Measurements from ENCODE around the gene GNAI2. TPM values are rescaled to one million over a fixed set of nuclear protein-coding genes. Genes with fewer than 3 reads are reported as not detected.
A peak's percentile ranks its signal among the peaks of the same experiment; 100 is the strongest.

GNAI2 gene
- total RNA-seq, 1 experiment from 2014 or later = 185 TPM

DNA sequence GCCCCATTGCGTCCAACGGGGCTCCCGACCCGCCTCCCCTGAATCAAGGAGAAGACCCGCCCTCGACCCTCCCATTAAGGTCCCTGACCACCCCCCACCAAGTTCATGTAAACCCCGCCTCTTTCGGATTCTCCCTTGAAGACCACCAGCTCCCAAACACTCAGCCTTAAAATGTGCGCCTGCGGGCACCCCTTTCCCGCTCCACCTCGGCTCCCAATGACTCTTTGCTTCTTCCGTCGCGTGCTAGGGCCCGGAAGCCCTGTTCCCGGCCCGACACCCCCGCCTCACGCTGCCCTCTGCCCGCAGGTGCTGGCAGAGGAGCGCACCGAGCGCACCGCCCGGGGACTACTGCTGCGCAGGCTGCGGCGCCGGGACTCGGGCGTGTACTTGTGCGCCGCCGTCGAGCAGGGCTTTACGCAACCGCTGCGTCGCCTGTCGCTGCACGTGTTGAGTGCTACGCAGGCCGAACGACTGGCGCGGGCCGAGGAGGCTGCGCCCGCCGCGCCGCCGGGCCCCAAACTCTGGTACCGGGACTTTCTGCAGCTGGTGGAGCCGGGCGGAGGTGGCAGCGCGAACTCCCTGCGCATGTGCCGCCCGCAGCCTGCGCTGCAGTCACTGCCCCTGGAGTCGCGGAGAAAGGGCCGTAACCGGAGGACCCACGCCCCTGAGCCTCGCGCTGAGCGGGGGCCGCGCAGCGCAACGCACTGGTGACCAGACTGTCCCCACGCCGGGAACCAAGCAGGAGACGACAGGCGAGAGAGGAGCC is 40.2 kb downstream of the GNAI2 start (continued):
- TF ChIP-seq, protein P1, sequence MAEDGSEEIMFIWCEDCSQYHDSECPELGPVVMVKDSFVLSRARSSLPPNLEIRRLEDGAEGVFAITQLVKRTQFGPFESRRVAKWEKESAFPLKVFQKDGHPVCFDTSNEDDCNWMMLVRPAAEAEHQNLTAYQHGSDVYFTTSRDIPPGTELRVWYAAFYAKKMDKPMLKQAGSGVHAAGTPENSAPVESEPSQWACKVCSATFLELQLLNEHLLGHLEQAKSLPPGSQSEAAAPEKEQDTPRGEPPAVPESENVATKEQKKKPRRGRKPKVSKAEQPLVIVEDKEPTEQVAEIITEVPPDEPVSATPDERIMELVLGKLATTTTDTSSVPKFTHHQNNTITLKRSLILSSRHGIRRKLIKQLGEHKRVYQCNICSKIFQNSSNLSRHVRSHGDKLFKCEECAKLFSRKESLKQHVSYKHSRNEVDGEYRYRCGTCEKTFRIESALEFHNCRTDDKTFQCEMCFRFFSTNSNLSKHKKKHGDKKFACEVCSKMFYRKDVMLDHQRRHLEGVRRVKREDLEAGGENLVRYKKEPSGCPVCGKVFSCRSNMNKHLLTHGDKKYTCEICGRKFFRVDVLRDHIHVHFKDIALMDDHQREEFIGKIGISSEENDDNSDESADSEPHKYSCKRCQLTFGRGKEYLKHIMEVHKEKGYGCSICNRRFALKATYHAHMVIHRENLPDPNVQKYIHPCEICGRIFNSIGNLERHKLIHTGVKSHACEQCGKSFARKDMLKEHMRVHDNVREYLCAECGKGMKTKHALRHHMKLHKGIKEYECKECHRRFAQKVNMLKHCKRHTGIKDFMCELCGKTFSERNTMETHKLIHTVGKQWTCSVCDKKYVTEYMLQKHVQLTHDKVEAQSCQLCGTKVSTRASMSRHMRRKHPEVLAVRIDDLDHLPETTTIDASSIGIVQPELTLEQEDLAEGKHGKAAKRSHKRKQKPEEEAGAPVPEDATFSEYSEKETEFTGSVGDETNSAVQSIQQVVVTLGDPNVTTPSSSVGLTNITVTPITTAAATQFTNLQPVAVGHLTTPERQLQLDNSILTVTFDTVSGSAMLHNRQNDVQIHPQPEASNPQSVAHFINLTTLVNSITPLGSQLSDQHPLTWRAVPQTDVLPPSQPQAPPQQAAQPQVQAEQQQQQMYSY (CRISPR knock-in tag; IDR thresholded peaks at IDR 0.05) = peak; percentile 40
- TF ChIP-seq, protein P2, sequence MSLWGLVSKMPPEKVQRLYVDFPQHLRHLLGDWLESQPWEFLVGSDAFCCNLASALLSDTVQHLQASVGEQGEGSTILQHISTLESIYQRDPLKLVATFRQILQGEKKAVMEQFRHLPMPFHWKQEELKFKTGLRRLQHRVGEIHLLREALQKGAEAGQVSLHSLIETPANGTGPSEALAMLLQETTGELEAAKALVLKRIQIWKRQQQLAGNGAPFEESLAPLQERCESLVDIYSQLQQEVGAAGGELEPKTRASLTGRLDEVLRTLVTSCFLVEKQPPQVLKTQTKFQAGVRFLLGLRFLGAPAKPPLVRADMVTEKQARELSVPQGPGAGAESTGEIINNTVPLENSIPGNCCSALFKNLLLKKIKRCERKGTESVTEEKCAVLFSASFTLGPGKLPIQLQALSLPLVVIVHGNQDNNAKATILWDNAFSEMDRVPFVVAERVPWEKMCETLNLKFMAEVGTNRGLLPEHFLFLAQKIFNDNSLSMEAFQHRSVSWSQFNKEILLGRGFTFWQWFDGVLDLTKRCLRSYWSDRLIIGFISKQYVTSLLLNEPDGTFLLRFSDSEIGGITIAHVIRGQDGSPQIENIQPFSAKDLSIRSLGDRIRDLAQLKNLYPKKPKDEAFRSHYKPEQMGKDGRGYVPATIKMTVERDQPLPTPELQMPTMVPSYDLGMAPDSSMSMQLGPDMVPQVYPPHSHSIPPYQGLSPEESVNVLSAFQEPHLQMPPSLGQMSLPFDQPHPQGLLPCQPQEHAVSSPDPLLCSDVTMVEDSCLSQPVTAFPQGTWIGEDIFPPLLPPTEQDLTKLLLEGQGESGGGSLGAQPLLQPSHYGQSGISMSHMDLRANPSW (CRISPR knock-in tag; conservative IDR thresholded peaks at IDR 0.05; ENCODE audit: low read depth) = no peak
- TF ChIP-seq JAZF1 (CRISPR knock-in tag; IDR thresholded peaks at IDR 0.05) = no peak
- no peak for TF ChIP-seq TP53 (CRISPR knock-in tag; IDR thresholded peaks at IDR 0.05)
- no peak for TF ChIP-seq NFYB (CRISPR knock-in tag; conservative IDR thresholded peaks at IDR 0.05; ENCODE audit: low read depth)
- TF ChIP-seq, protein P3, sequence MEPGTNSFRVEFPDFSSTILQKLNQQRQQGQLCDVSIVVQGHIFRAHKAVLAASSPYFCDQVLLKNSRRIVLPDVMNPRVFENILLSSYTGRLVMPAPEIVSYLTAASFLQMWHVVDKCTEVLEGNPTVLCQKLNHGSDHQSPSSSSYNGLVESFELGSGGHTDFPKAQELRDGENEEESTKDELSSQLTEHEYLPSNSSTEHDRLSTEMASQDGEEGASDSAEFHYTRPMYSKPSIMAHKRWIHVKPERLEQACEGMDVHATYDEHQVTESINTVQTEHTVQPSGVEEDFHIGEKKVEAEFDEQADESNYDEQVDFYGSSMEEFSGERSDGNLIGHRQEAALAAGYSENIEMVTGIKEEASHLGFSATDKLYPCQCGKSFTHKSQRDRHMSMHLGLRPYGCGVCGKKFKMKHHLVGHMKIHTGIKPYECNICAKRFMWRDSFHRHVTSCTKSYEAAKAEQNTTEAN (CRISPR knock-in tag; IDR thresholded peaks at IDR 0.05) = no peak
- no peak for TF ChIP-seq JUN (CRISPR knock-in tag; IDR thresholded peaks at IDR 0.05)
- TF ChIP-seq, protein P4, sequence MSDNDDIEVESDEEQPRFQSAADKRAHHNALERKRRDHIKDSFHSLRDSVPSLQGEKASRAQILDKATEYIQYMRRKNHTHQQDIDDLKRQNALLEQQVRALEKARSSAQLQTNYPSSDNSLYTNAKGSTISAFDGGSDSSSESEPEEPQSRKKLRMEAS (CRISPR knock-in tag; IDR thresholded peaks at IDR 0.05) = peak; percentile 97
- no peak for TF ChIP-seq ZNF671 (CRISPR knock-in tag; IDR thresholded peaks at IDR 0.05)
- TF ChIP-seq TEAD1 (CRISPR knock-in tag; IDR thresholded peaks at IDR 0.05) = peak; percentile 73; the same call in 1 of the 2 replicates
- TF ChIP-seq IRF2 (CRISPR knock-in tag; IDR thresholded peaks at IDR 0.05; ENCODE audit: borderline replicate concordance, low read depth) = no peak
- no peak for TF ChIP-seq ZNF232 (CRISPR knock-in tag; IDR thresholded peaks at IDR 0.05)
- no peak for TF ChIP-seq ZNF423 (CRISPR knock-in tag; IDR thresholded peaks at IDR 0.05)
- TF ChIP-seq NFE2L1 (CRISPR knock-in tag; IDR thresholded peaks at IDR 0.05) = peak; percentile 27; the same call in 1 of the 2 replicates
- no peak for TF ChIP-seq OVOL2 (CRISPR knock-in tag; IDR thresholded peaks at IDR 0.05; ENCODE audit: borderline replicate concordance)
- TF ChIP-seq, protein P5, sequence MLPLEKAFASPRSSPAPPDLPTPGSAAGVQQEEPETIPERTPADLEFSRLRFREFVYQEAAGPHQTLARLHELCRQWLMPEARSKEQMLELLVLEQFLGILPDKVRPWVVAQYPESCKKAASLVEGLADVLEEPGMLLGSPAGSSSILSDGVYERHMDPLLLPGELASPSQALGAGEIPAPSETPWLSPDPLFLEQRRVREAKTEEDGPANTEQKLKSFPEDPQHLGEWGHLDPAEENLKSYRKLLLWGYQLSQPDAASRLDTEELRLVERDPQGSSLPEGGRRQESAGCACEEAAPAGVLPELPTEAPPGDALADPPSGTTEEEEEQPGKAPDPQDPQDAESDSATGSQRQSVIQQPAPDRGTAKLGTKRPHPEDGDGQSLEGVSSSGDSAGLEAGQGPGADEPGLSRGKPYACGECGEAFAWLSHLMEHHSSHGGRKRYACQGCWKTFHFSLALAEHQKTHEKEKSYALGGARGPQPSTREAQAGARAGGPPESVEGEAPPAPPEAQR (CRISPR knock-in tag; IDR thresholded peaks at IDR 0.05) = no peak
- TF ChIP-seq, protein P6, sequence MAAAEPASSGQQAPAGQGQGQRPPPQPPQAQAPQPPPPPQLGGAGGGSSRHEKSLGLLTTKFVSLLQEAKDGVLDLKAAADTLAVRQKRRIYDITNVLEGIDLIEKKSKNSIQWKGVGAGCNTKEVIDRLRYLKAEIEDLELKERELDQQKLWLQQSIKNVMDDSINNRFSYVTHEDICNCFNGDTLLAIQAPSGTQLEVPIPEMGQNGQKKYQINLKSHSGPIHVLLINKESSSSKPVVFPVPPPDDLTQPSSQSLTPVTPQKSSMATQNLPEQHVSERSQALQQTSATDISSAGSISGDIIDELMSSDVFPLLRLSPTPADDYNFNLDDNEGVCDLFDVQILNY (CRISPR knock-in tag; IDR thresholded peaks at IDR 0.05) = peak; percentile 28; the same call in 1 of the 2 replicates
- TF ChIP-seq, protein P7, sequence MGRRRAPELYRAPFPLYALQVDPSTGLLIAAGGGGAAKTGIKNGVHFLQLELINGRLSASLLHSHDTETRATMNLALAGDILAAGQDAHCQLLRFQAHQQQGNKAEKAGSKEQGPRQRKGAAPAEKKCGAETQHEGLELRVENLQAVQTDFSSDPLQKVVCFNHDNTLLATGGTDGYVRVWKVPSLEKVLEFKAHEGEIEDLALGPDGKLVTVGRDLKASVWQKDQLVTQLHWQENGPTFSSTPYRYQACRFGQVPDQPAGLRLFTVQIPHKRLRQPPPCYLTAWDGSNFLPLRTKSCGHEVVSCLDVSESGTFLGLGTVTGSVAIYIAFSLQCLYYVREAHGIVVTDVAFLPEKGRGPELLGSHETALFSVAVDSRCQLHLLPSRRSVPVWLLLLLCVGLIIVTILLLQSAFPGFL (CRISPR knock-in tag; IDR thresholded peaks at IDR 0.05; ENCODE audit: borderline replicate concordance) = no peak
- TF ChIP-seq, protein P8, sequence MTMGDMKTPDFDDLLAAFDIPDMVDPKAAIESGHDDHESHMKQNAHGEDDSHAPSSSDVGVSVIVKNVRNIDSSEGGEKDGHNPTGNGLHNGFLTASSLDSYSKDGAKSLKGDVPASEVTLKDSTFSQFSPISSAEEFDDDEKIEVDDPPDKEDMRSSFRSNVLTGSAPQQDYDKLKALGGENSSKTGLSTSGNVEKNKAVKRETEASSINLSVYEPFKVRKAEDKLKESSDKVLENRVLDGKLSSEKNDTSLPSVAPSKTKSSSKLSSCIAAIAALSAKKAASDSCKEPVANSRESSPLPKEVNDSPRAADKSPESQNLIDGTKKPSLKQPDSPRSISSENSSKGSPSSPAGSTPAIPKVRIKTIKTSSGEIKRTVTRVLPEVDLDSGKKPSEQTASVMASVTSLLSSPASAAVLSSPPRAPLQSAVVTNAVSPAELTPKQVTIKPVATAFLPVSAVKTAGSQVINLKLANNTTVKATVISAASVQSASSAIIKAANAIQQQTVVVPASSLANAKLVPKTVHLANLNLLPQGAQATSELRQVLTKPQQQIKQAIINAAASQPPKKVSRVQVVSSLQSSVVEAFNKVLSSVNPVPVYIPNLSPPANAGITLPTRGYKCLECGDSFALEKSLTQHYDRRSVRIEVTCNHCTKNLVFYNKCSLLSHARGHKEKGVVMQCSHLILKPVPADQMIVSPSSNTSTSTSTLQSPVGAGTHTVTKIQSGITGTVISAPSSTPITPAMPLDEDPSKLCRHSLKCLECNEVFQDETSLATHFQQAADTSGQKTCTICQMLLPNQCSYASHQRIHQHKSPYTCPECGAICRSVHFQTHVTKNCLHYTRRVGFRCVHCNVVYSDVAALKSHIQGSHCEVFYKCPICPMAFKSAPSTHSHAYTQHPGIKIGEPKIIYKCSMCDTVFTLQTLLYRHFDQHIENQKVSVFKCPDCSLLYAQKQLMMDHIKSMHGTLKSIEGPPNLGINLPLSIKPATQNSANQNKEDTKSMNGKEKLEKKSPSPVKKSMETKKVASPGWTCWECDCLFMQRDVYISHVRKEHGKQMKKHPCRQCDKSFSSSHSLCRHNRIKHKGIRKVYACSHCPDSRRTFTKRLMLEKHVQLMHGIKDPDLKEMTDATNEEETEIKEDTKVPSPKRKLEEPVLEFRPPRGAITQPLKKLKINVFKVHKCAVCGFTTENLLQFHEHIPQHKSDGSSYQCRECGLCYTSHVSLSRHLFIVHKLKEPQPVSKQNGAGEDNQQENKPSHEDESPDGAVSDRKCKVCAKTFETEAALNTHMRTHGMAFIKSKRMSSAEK (CRISPR knock-in tag; IDR thresholded peaks at IDR 0.05; ENCODE audit: borderline replicate concordance) = no peak
- TF ChIP-seq, protein P9, sequence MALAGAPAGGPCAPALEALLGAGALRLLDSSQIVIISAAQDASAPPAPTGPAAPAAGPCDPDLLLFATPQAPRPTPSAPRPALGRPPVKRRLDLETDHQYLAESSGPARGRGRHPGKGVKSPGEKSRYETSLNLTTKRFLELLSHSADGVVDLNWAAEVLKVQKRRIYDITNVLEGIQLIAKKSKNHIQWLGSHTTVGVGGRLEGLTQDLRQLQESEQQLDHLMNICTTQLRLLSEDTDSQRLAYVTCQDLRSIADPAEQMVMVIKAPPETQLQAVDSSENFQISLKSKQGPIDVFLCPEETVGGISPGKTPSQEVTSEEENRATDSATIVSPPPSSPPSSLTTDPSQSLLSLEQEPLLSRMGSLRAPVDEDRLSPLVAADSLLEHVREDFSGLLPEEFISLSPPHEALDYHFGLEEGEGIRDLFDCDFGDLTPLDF (CRISPR knock-in tag; IDR thresholded peaks at IDR 0.05) = no peak

Measured in WTC11 (cell line).